Sigmoid colon (tissue), 3 donors: ENCODE measurements around the gene TRPM3.

Experiments used
- CTCF ChIP-seq, 4 experiments: fragments of 450-650 bp in 3 of 4; fragments of 200-600 bp in 1 of 4; IDR thresholded peaks; one replicate each; pipeline ENCODE4 v1.5.1; 2016 to 2019; ENCODE audit warnings: antibody characterized with exemption in 4 of 4, mild to moderate bottlenecking in 3 of 4, moderate library complexity in 2 of 4
- POLR2A ChIP-seq, 2 donors: fragments of 450-650 bp; IDR thresholded peaks; one replicate each; pipeline ENCODE4 v1.6.1; 2016; ENCODE audit warnings: antibody characterized with exemption in 2 of 2, mild to moderate bottlenecking in 2 of 2, moderate library complexity in 2 of 2

DNA sequence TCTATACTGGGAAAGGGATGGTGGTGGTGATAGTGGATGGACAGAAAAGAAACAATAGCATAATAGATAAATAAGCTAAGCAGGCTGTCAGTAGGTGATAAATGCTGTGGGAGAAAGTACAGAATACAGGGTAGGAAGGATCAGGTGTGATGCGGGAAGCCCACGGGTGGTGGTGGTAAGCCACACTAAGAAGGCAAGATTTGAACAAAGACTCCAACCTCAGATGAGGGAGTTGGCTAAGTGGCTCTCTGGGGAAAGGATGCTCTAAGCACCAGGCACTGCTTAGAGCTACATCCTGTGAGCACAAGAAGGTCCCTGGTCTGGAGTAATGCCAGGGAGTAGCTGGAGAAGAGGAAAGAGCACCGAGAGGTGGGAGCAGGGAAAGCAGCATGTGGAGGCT, 555.4 kb downstream of the TRPM3 start:
- no peak for TF ChIP-seq CTCF (IDR thresholded peaks at IDR 0.05)
- TF ChIP-seq POLR2A (IDR thresholded peaks at IDR 0.05), result no peak
